Osteocyte (in vitro differentiated cells): Measurements from ENCODE around the gene PRDM12. TPM values are rescaled to one million over a fixed set of nuclear protein-coding genes. Genes with fewer than 3 reads are reported as not detected.

Source experiments
- DNase-seq: peaks from one replicate; pipeline ENCODE4 v3.0.0; 2021; ENCODE audit warnings: mixed read lengths; ENCODE audit not compliant: unreplicated experiment; ENCODE audit errors: extremely low spot score
- H3K27ac Mint-ChIP-seq: one replicate; pipeline ENCODE4 v1.8.0; 2021; ENCODE audit warnings: mild to moderate bottlenecking, mixed read lengths; ENCODE audit not compliant: unreplicated experiment
- H3K27me3 Mint-ChIP-seq: one replicate; pipeline ENCODE4 v1.8.0; 2021; ENCODE audit warnings: mixed read lengths; ENCODE audit not compliant: unreplicated experiment
- H3K36me3 Mint-ChIP-seq: one replicate; pipeline ENCODE4 v1.8.0; 2021; ENCODE audit warnings: mixed read lengths; ENCODE audit not compliant: unreplicated experiment
- H3K4me1 Mint-ChIP-seq: one replicate; pipeline ENCODE4 v1.8.0; 2021; ENCODE audit warnings: mixed read lengths; ENCODE audit not compliant: unreplicated experiment
- H3K4me3 Mint-ChIP-seq: one replicate; pipeline ENCODE4 v1.8.0; 2021; ENCODE audit warnings: mild to moderate bottlenecking, moderate library complexity, mixed read lengths; ENCODE audit not compliant: unreplicated experiment
- H3K9me3 Mint-ChIP-seq: one replicate; pipeline ENCODE4 v1.8.0; 2021; ENCODE audit warnings: mixed read lengths; ENCODE audit not compliant: unreplicated experiment
- total RNA-seq: library from RNA; stranded (reverse); gene quantifications from 2 replicates; pipeline ENCODE4 v1.2.1, GENCODE V29; 2021
- TF ChIP-seq, protein P1 (sequence below): fragments of 200-600 bp; sonication (generic); IDR thresholded peaks from 2 replicates; pipeline ENCODE4 v1.5.0; 2021; ENCODE audit warnings: antibody characterized with exemption, mild to moderate bottlenecking, moderate library complexity

The PRDM12 gene
- total RNA-seq, 1 donor from 2014 or later, result not detected

DNA sequence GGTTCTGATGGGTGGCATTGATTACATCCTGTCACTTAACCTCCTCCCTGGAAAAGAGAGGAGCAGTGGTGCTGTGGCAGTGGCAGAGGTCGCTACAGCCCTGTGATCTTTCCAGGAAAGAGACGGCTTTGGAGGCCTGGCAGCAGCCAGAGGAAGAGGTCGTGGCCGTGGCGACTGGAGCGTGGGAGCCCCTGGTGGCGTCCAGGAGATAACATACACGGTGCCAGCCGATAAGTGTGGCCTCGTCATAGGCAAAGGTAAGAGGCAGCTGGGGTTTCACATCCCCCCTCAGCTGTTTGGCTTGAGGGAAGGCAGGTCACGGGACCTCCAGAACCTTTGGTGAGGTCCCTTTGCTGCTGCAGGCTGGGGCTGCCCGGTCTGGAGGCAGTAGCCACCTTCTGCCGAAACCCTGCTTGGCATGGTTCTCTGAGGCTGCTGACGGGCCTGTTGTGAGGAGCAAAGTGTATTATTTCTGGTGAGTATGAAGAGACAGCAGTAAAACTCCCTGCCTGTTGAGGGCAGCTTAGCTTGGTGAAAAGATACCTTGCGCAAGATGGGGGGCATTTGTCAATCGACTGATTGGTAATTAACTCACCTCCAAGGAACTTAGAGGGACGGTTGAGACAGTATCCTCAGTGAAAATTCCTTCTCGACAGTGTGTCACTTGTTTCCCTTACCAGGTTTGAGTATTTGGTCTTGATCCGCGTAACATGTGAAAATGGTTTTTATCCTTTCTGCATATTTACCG, 38.0 kb upstream of the PRDM12 start:
- Mint-ChIP-seq H3K36me3 (peaks cover 40% of the 10 kb centered on the region), H3K4me1 (no peaks in the 10 kb centered on the region)
- TF ChIP-seq, protein P1, sequence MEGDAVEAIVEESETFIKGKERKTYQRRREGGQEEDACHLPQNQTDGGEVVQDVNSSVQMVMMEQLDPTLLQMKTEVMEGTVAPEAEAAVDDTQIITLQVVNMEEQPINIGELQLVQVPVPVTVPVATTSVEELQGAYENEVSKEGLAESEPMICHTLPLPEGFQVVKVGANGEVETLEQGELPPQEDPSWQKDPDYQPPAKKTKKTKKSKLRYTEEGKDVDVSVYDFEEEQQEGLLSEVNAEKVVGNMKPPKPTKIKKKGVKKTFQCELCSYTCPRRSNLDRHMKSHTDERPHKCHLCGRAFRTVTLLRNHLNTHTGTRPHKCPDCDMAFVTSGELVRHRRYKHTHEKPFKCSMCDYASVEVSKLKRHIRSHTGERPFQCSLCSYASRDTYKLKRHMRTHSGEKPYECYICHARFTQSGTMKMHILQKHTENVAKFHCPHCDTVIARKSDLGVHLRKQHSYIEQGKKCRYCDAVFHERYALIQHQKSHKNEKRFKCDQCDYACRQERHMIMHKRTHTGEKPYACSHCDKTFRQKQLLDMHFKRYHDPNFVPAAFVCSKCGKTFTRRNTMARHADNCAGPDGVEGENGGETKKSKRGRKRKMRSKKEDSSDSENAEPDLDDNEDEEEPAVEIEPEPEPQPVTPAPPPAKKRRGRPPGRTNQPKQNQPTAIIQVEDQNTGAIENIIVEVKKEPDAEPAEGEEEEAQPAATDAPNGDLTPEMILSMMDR, result no peak

DNA sequence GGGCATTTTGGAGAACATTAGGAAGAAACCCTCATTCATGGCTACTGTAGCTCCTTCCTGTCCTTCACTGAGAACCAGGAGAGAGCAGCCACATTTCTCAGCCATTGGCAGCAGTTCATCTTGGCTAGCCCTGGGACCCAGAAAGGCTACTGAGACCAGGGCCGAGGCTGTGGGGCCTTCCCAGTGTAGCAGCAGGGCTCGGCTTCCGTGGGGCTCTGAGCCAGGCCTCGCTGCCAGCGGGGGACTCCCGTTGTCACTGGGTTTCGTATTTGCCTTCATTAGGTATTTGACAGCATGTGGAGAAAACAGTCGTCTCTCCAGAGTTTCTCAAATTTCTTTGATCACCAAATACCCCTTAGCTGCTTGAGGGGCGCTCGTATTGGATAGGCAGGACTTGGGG, 37.3 kb upstream of the PRDM12 start:
- Mint-ChIP-seq H3K36me3 (peaks cover 46% of the 10 kb centered on the region), H3K4me3 (no peak overlapping the region), H3K27ac (no peak overlapping the region), H3K9me3 (no peaks in the 10 kb centered on the region), H3K4me1 (no peaks in the 10 kb centered on the region), H3K27me3 (no peaks in the 10 kb centered on the region)
- TF ChIP-seq, protein P1, result no peak
- DNase-seq, result no peak

More for the DNA sequence above, 38.0 kb upstream of the PRDM12 start:
- no peak for DNase-seq
- Mint-ChIP-seq H3K27ac (no peak overlapping the region), H3K4me3 (no peak overlapping the region), H3K27me3 (no peaks in the 10 kb centered on the region), H3K9me3 (no peaks in the 10 kb centered on the region)

DNA sequence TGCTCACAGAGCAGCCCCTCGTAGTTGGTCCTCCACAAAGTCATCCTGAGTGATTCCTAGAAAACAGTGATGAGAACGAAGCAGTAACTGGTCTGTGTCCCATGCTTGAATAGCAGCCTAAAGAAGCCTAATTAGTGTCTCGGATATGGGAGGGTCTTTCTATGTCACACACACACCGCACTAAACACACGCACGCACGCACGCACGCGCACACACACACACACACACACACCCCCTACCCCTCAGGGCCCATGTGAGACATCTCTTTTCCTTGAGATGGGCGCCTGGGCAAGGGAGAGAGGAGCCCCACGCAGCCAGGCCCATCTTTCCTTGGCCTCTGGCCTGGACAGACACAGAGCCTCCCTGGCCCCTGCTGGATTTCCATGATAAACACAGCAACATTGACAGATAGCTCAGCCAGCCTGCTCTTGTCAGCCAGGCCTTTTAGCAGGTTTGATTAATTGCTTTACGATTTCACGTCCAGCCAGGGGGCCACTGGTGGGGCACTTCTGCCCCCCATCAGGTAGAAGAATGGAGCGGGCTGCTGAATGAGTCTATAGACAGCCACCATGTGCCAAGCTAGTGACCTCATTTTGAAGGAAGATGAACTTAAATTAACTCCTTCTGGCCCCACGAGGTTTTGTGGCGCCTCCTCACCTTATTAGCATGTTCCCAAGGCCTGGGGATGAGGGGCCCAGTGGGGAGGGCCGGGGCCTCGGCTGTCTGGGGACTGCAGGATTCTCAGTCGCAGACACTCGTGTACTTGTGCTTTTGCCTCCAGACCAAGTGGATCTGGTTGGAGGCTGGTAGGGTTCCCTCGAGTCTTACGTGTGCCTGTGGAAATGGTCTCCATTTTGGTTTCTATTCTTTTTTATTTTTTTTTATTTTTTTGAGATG, 36.2 kb upstream of the PRDM12 start:
- no peak for DNase-seq
- no peaks in the 10 kb centered on the region for H3K27me3 Mint-ChIP-seq
- no peaks in the 10 kb centered on the region for H3K4me1 Mint-ChIP-seq
- no peak overlapping the region for H3K27ac Mint-ChIP-seq
- no peak overlapping the region for H3K4me3 Mint-ChIP-seq
- H3K36me3 Mint-ChIP-seq, result peaks cover 42% of the 10 kb centered on the region
- H3K9me3 Mint-ChIP-seq, result no peaks in the 10 kb centered on the region
- TF ChIP-seq, protein P1, result no peak

DNA sequence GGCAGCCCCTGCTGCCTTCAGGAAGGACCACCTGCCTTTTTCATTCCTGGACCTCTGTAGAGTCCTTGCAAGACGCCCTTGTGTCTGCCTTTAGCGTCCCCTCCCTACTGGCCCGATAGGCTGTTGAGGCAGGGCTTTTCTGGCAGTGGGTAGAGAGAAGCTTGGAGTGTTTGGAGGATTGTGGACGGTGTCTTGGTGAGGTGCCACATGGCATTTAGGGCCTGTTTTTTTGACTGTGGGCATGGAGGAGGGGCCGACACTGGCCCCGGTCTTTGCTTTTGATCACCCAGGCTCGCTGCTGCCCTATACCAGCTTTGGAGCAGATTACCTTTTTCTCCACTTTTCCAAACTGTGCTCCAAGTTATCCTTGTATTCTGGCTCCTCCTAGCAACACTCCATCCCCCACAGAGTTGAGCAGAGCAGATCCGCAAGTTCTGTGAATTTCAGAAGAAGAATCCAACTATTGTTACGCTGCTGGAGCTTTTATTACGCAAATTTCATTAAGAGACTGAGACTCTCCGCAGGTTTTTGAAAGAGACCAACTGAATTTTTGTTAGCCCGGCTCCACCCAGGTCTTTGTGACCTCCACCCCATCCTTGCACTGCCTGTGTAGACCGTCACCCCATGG, 34.8 kb upstream of the PRDM12 start:
- Mint-ChIP-seq H3K9me3 (no peaks in the 10 kb centered on the region), H3K27me3 (no peaks in the 10 kb centered on the region), H3K36me3 (peaks cover 33% of the 10 kb centered on the region), H3K4me1 (no peaks in the 10 kb centered on the region), H3K4me3 (no peak overlapping the region), H3K27ac (no peak overlapping the region)
- no peak for DNase-seq
- TF ChIP-seq, protein P1, result no peak
